HEK293T (cell line): ENCODE data around the gene C17orf50.

Experiments used
- ARNT ChIP-seq: fragments of 450-650 bp; IDR thresholded peaks from 2 replicates; pipeline ENCODE4 v1.6.1; 2017; ENCODE audit warnings: mild to moderate bottlenecking
- CTBP1 ChIP-seq: fragments of 450-650 bp; IDR thresholded peaks from 2 replicates; pipeline ENCODE4 v1.6.1; 2016; ENCODE audit warnings: borderline replicate concordance
- ELF4 ChIP-seq: fragments of 450-650 bp; IDR thresholded peaks from 2 replicates; pipeline ENCODE4 v1.6.1; 2017; ENCODE audit warnings: antibody characterized with exemption
- FOXA1 ChIP-seq: fragments of 450-650 bp; IDR thresholded peaks from 2 replicates; pipeline ENCODE4 v1.6.1; 2016; ENCODE audit warnings: mild to moderate bottlenecking
- FOXK2 ChIP-seq: fragments of 450-650 bp; IDR thresholded peaks from 2 replicates; pipeline ENCODE4 v1.6.1; 2016; ENCODE audit warnings: mild to moderate bottlenecking
- FOXM1 ChIP-seq: fragments of 450-650 bp; IDR thresholded peaks from 2 replicates; pipeline ENCODE4 v1.6.1; 2017; ENCODE audit warnings: mild to moderate bottlenecking, borderline replicate concordance
- HDGF ChIP-seq: fragments of 450-650 bp; IDR thresholded peaks from 2 replicates; pipeline ENCODE4 v1.6.1; 2017; ENCODE audit warnings: antibody characterized with exemption, borderline replicate concordance
- NFRKB ChIP-seq: fragments of 450-650 bp; IDR thresholded peaks from 2 replicates; pipeline ENCODE4 v1.6.1; 2016; ENCODE audit warnings: mild to moderate bottlenecking, moderate library complexity
- PKNOX1 ChIP-seq: fragments of 450-650 bp; IDR thresholded peaks from 2 replicates; pipeline ENCODE4 v1.6.1; 2016
- SP1 ChIP-seq: fragments of 450-650 bp; IDR thresholded peaks from 2 replicates; pipeline ENCODE4 v1.6.1; 2017
- SUZ12 ChIP-seq: fragments of 450-650 bp; IDR thresholded peaks from 2 replicates; pipeline ENCODE4 v1.6.1; 2016; ENCODE audit warnings: mild to moderate bottlenecking
- TARDBP ChIP-seq: fragments of 450-650 bp; IDR thresholded peaks from 2 replicates; pipeline ENCODE4 v1.6.1; 2016

GRCh38 chr17:35801583-35802224 lies 41.0 kb downstream of the C17orf50 start:
- TF ChIP-seq TARDBP, result no peak
- no peak for TF ChIP-seq FOXA1
- no peak for TF ChIP-seq NFRKB
- no peak for TF ChIP-seq ARNT
- no peak for TF ChIP-seq SUZ12
- no peak for TF ChIP-seq SP1
- no peak for TF ChIP-seq HDGF
- TF ChIP-seq PKNOX1, result no peak
- TF ChIP-seq ELF4, result no peak
- no peak for TF ChIP-seq CTBP1
- TF ChIP-seq FOXK2, result no peak
- TF ChIP-seq FOXM1, result no peak
